Activated naive CD8-positive, alpha-beta T cell treated with anti-CD3 and anti-CD28 coated beads, Interleukin-2, amount 50 U/mL, for 24 hours (primary cell): ENCODE measurements around the gene TTC39A.
"Not testable (repeated sequence)": the region's sequence is repeated elsewhere in the genome, so short reads cannot be mapped to it uniquely, and the experiment has no call there.

Experiments used
- ATAC-seq: fragments of 150-1000 bp; cut with Tn5 transposase; one replicate; pipeline ENCODE4 v1.10.0; 2021
- DNase-seq: peaks from one replicate; pipeline ENCODE4 v3.0.0; 2021
- H3K27ac Mint-ChIP-seq: one replicate; pipeline ENCODE4 v1.8.0; 2021; ENCODE audit warnings: mild to moderate bottlenecking, mixed read lengths
- H3K27me3 Mint-ChIP-seq: one replicate; pipeline ENCODE4 v1.8.0; 2021; ENCODE audit warnings: mixed read lengths
- H3K36me3 Mint-ChIP-seq: one replicate; pipeline ENCODE4 v1.8.0; 2021; ENCODE audit warnings: low read depth, mixed read lengths
- H3K4me1 Mint-ChIP-seq: one replicate; pipeline ENCODE4 v1.8.0; 2021; ENCODE audit warnings: mixed read lengths
- H3K4me3 Mint-ChIP-seq: one replicate; pipeline ENCODE4 v1.8.0; 2021; ENCODE audit warnings: mild to moderate bottlenecking, moderate library complexity, mixed read lengths
- H3K9me3 Mint-ChIP-seq: one replicate; pipeline ENCODE4 v1.8.0; 2021; ENCODE audit warnings: mixed read lengths

TTC39A gene

DNA sequence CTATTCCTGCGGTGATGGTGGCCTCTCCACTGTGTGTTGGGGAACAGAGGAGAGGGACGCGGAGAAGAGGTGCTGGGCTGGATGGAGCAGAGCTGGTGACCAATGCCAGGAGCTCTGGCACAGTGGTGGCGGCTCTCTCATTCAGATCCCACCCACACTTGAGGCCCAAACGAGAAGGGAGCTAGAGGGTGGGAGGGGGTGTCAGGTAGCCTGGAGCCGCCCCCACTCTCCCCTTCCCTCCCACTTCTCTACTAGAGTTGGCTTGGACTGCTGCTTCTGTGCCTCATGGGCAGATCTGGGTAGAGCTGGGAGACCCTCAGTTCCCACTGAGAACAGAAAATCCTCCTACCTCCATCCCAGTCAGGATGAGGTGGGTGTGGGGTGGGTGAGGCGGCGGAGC is 3.5 kb downstream of the TTC39A start:
- Mint-ChIP-seq H3K27ac (no peak overlapping the region), H3K36me3 (no peaks in the 10 kb centered on the region), H3K4me3 (no peak overlapping the region), H3K9me3 (no peaks in the 10 kb centered on the region), H3K27me3 (peaks cover 27% of the 10 kb centered on the region), H3K4me1 (peaks cover 15% of the 10 kb centered on the region)
- DNase-seq (no peak), ATAC-seq (no peak)

DNA sequence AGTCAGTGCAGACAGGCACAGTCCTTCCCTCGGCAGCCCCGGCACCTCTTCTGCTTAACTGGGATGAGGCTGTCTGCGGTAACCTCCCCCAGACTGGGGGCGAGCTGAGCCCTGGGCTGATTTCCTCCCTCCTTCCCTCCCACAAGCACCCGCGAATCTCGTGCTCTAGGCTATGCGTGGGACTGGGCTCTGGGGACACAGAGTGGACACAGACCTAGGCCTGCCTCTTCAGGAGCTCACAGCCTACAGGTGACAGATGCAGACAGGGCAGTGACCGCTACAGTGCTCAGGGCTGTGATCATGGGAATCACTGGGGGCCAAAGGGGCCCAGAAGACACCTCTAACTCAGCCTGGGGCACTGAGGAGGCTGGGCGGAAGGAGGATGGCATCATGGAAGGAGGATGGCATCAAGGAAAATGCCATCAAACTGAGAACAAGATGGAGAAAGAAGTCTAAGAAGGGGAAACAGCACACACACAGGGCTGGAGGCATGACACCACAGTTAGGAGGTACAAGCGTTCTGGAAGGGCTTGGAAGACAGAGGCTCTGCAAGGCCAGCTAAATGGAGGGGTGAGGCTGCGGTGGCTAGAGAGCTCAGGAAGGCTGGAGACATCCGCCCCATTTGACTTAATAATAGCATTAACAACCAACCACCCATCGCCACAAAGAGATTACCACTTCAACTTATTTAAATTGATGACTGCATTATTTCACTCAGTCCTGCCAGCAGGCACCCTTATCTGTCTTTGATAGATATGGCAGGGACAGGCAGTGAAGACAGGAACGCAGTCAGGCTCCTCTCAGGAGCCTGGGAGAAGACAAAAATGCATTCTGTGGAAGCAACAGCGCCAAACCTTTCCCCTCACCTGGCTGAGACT is 4.2 kb downstream of the TTC39A start:
- H3K4me3 Mint-ChIP-seq, result no peak overlapping the region

DNA sequence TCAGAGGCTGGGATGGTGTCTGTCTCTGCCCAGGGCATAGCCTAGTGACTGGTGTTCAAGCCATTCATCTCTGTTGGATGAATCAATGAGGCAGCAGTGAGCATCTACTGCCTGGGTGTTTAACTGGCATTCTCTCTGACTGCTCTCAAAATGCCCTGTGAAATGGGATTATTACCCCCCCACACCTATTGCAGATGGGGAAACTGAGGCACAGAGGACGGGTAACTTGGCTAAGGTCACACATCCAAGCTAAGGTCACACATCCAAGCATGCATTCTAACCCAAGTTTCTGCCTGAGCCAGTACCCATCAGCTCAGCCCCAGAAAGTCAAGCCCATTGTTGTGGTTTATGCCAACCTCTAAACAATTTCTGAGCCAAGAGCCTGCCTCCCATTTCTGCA is 5.0 kb downstream of the TTC39A start:
- H3K4me3 Mint-ChIP-seq, result no peak overlapping the region
- H3K27me3 Mint-ChIP-seq, result peaks cover 16% of the 10 kb centered on the region
- H3K4me1 Mint-ChIP-seq, result peaks cover 3% of the 10 kb centered on the region
- H3K36me3 Mint-ChIP-seq, result no peaks in the 10 kb centered on the region
- ATAC-seq, result no peak
- H3K27ac Mint-ChIP-seq, result no peak overlapping the region
- no peaks in the 10 kb centered on the region for H3K9me3 Mint-ChIP-seq
- DNase-seq, result no peak

More for the DNA sequence above, 4.2 kb downstream of the TTC39A start:
- Mint-ChIP-seq H3K4me1 (peaks cover 8% of the 10 kb centered on the region), H3K27me3 (peaks cover 19% of the 10 kb centered on the region), H3K9me3 (no peaks in the 10 kb centered on the region), H3K27ac (no peak overlapping the region), H3K36me3 (no peaks in the 10 kb centered on the region)
- no peak for DNase-seq
- no peak for ATAC-seq

DNA sequence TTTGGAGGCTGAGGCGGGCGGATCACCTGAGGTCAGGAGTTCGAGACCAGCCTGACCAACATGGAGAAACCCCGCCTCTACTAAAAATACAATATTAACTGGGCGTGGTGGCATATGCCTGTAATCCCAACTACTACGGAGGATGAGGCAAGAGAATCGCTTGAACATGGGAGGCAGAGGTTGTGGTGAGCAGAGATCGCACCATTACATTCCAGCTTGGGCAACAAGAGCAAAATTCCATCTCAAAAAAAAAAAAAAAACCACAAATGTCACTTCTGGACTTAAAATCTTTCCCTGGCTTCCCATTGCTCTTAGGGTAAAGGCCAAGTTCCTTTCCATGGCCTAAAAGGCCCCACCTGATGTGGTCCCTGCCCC is 5.4 kb downstream of the TTC39A start:
- peaks cover 15% of the 10 kb centered on the region for H3K27me3 Mint-ChIP-seq
- not testable (repeated sequence) for H3K36me3 Mint-ChIP-seq, H3K4me3 Mint-ChIP-seq, H3K9me3 Mint-ChIP-seq, DNase-seq, ATAC-seq, H3K27ac Mint-ChIP-seq, H3K4me1 Mint-ChIP-seq

DNA sequence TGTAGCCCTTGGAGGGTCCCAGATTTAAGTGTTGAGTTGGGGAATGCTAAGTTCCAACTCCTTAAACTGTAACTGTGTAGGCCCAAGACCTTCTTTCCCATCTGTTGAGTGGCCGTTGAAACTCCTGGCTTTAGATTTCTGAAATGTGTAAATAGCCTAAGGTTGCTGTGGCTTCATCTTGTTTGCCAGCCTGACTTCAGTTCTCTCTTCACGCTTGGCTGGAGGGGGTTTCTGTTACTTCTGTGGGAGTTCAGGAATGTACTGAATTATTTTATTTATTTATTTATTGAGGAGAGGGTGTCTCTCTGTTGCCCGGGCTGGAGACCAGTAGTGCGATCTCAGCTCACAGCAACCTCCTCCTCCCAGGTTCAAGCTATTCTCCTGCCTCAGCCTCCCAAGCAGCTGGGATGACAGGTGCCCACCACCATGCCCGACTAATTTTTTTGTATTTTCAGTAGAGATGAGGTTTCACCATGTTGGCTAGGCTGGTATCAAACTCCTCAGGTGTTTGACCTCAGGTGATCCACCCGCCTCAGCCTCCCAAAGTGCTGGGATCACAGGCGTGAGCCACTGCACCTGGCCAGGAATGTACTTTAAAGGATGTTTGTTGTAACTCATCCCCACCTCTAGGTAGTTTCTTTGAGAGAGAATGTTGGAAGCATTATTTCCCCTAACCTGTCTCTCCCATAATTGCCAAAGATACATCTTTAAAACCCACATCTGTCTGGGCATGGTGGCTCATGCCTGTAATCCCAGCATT is 5.9 kb downstream of the TTC39A start:
- Mint-ChIP-seq H3K27ac (no peak overlapping the region), H3K4me1 (peaks cover 3% of the 10 kb centered on the region), H3K4me3 (no peak overlapping the region), H3K36me3 (no peaks in the 10 kb centered on the region), H3K27me3 (peaks cover 12% of the 10 kb centered on the region), H3K9me3 (no peaks in the 10 kb centered on the region)
- no peak for ATAC-seq
- no peak for DNase-seq

DNA sequence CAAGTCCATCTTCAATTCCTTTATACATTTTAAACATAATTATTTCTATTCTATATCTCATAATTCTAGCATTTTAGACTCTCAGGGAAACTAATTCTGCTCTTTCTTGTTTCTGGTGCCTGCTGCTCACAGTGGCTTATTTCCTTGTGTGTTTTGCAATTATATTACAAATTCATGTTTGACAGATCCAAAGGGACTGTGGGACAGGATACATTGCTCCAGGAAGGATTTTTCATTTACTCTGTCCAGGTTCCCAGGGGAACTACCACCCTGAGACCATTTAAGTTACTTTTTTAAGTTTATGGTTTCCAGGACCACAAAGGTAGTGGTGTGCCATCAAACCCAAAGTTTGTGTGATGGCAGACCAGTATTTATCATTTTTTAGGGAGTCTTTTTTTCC is 6.6 kb downstream of the TTC39A start:
- Mint-ChIP-seq H3K9me3 (no peaks in the 10 kb centered on the region), H3K27ac (no peak overlapping the region), H3K4me1 (peaks cover 3% of the 10 kb centered on the region), H3K4me3 (no peak overlapping the region), H3K36me3 (no peaks in the 10 kb centered on the region), H3K27me3 (peaks cover 5% of the 10 kb centered on the region)
- DNase-seq (no peak), ATAC-seq (no peak)

DNA sequence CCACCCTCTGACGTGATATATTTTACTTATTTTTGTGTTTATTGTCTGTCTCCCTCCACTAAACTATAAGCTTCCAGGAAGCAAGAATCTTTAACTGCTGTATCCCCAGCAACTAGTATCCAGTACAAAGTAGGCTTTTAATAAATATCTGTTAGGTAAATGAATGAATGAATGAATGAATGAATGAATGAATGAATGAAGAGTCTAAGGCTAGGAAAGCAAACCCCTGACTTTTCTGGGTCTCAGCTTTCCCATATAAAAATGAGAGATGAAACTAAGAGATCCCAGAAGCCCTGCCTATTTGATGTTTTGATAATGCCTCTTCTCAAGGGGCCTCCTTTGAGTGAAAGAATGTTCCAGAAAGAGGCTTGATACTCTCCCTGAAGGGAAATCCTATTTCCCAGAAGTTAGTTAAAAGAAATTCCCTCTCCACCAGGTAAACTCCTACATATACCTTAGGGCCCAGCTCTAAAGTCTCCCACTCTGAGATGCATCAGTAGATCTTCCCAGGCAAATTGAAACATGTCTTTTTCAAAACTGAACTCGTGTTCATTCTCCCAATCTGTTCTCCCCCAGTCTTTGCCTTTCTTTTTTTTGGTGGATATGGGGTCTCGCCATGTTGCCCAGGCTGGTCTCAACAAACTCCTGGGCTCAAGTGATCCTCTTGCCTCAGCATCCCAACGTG is 7.8 kb downstream of the TTC39A start:
- Mint-ChIP-seq H3K4me1 (peaks cover 3% of the 10 kb centered on the region), H3K4me3 (no peak overlapping the region), H3K36me3 (no peaks in the 10 kb centered on the region), H3K27me3 (peaks cover 1% of the 10 kb centered on the region), H3K27ac (no peak overlapping the region), H3K9me3 (no peaks in the 10 kb centered on the region)
- DNase-seq, result no peak
- ATAC-seq, result no peak

DNA sequence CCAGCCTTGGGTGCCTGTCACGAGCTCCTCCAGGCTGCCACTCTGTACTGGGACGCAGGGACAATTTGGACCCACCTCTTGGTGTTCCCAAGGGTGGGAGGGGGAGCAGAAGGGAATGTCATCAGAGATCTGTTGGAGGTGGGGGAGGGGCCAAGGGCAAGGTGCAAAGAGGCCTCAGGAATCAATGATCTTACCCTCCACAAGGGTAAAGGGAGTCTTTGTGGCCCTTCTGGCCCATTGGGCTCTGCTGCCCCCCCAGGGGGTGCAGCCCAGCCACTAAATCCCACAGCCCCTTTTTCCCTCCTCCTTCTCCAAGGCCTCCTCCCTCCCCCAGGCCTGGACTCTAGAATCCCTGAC is 8.5 kb downstream of the TTC39A start:
- Mint-ChIP-seq H3K9me3 (no peaks in the 10 kb centered on the region), H3K4me1 (no peaks in the 10 kb centered on the region), H3K36me3 (no peaks in the 10 kb centered on the region), H3K27ac (no peak overlapping the region), H3K4me3 (no peak overlapping the region), H3K27me3 (peaks cover 1% of the 10 kb centered on the region)
- no peak for DNase-seq
- no peak for ATAC-seq

DNA sequence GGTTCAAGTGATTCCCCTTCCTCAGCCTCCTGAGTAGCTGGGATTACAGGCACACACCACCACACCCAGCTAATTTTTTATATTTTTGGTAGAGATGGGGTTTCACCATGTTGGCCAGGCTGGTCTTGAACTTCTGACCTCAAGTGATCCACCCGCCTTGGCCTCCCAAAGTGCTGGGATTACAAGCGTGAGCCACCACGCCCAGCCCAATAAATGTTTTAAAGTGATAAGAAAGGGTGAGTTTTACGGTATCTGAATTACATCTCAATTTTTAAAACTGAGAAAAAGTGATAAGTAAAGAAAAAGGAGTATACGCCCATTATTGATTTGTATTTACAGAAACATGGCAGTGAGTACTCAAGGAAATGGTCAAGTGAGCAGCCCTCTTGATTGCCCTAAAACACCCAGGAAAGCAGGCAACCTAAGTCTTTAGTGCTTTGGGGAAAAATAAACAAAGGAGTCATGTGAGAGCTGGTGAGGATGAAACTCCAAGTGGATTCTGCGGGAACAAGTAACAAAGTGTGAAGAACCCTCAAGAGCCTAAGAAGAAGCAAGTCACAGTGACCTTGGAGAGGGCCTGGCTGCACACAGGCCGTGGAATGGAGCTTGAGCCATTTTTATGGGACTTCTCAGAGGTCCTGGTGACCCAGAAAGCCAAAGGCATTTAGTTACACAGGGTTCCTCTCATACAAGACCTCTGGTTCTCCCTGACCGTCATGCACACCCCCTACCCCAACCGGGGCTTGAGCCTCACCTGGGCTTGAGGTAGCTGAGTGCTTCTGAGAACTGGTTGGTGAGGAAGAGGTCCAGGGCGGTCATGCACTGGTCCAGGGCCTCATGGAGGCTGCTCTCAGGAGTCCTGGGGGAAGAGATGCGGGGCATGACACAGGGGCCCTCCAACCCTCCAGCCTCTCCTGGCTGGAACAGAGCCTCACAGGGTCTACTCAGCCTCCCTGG is 9.1 kb downstream of the TTC39A start:
- H3K36me3 Mint-ChIP-seq, result no peaks in the 10 kb centered on the region
- H3K4me3 Mint-ChIP-seq, result no peak overlapping the region
- DNase-seq (no peak), ATAC-seq (no peak)
- H3K27ac Mint-ChIP-seq, result no peak overlapping the region
- peaks cover 1% of the 10 kb centered on the region for H3K27me3 Mint-ChIP-seq
- peaks cover 4% of the 10 kb centered on the region for H3K4me1 Mint-ChIP-seq
- no peaks in the 10 kb centered on the region for H3K9me3 Mint-ChIP-seq

DNA sequence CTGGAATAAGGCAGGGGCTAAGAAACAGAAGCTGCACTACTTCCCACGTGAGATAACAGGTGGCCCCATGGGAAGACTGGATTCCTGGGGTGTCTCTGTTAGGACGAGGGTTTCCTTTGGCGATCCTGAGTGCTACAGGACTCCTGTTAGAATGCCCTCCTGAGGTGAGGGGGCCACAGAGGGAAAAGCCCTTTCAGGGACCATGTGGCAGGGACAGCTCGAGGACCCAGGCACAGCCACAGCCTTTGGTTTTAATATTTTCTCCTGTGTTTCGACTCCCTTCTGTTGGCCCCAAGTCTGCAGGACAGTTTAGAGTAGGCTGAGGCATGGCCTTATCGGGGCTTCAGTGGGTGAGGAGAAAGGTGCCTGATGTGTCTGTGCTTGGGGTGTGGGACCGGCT is 12.6 kb downstream of the TTC39A start:
- no peak for DNase-seq
- Mint-ChIP-seq H3K27ac (no peak overlapping the region), H3K27me3 (peaks cover 1% of the 10 kb centered on the region), H3K4me1 (peaks cover 13% of the 10 kb centered on the region), H3K4me3 (no peak overlapping the region), H3K36me3 (no peaks in the 10 kb centered on the region), H3K9me3 (no peaks in the 10 kb centered on the region)
- no peak for ATAC-seq

DNA sequence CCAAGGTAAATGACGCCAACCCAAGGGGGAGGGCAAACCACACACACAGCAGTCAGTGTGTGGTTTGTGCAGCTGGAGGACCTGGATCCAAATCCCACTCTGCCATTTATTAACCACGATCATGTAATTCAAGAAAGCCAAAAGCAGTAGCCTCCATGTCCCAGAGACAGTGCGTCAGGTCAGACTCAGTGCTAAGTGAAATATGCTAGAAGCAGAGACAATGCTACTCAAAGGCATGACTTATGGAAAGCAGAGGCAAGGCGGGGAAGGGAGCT is 13.6 kb downstream of the TTC39A start:
- ATAC-seq (no peak), DNase-seq (no peak)
- H3K9me3 Mint-ChIP-seq, result no peaks in the 10 kb centered on the region
- H3K27me3 Mint-ChIP-seq, result peaks cover 1% of the 10 kb centered on the region
- no peaks in the 10 kb centered on the region for H3K36me3 Mint-ChIP-seq
- no peak overlapping the region for H3K27ac Mint-ChIP-seq
- peaks cover 13% of the 10 kb centered on the region for H3K4me1 Mint-ChIP-seq
- no peak overlapping the region for H3K4me3 Mint-ChIP-seq

DNA sequence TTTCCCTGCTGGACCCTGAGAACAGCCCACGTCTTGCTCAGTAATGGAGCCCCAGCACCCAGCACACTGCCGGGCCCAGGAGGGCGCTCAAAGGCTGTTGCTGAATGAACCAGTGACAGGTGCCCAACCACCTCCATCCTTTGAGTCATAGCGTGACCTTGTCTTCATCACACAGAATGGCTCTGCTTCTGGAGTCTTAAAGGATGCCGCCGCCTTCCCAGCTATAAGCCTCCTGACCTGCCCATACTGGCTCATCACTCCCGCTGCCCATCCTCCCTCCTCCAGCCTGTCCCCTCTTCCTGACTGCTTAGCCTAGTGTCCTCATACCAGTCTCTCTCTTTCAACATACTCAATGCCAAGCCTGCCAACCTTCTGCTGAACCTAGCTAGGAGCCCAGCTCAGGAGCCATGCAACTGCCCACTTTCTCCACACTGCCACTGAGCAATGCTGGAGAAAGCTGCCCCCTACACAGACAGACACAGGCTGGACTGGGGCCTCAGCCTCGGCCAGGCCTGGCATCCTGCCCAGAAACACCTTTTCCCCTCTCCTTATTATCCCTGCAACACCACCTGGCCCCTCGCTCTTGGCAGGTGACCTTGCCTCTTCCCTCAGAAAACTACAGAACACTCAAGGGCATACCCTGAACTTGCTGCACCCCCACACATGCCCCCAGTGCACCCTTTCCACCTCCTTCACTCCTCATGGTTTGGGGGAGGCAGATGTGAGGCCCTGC is 14.1 kb downstream of the TTC39A start:
- Mint-ChIP-seq H3K4me1 (peaks cover 13% of the 10 kb centered on the region), H3K27me3 (peaks cover 1% of the 10 kb centered on the region), H3K36me3 (no peaks in the 10 kb centered on the region), H3K4me3 (no peak overlapping the region), H3K27ac (no peak overlapping the region), H3K9me3 (no peaks in the 10 kb centered on the region)
- no peak for DNase-seq
- ATAC-seq, result no peak

DNA sequence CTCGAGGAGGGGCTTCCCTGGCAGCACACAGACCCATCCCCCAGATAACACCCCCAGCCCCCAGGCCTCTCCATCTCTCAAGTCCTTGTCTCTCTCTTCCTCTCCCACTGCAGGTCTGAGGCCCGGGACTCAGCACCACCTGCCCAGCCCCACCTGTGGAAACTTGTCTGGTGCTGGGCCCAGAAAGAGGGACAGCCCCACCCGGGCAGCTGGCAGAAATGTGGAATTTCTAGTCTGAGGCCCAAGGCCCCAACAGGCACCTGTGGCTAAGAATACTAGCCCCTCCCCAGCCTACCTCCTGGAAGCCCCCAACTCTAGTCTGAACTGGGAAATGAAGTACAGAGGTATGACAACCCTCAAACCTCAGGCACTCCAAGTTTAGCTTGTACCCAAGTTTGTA is 15.4 kb downstream of the TTC39A start:
- ATAC-seq, result no peak
- no peaks in the 10 kb centered on the region for H3K36me3 Mint-ChIP-seq
- H3K27me3 Mint-ChIP-seq, result no peaks in the 10 kb centered on the region

More for the DNA sequence above, 15.4 kb downstream of the TTC39A start:
- Mint-ChIP-seq H3K9me3 (no peaks in the 10 kb centered on the region), H3K27ac (no peak overlapping the region), H3K4me1 (peaks cover 18% of the 10 kb centered on the region), H3K4me3 (no peak overlapping the region)
- DNase-seq, result no peak
